Mesenchymal stem cell (in vitro differentiated cells and primary cell): ENCODE data around the gene DLST.

Experiments used
- DNase-seq: peaks from one replicate; pipeline ENCODE4 v3.0.0-alpha.2; 2013
- H2AFZ ChIP-seq: one replicate; pipeline ENCODE4 v1.6.1; 2013; ENCODE audit warnings: low read depth, mild to moderate bottlenecking, control low read depth, inconsistent platforms, low read length, moderate library complexity
- H2AK5ac ChIP-seq: 2 replicates; pipeline ENCODE4 v1.6.1; 2013; ENCODE audit warnings: low read length, moderate library complexity, mild to moderate bottlenecking, inconsistent platforms; ENCODE audit not compliant: severe bottlenecking
- H2BK120ac ChIP-seq: one replicate; pipeline ENCODE4 v1.6.1; 2013; ENCODE audit warnings: low read depth, mild to moderate bottlenecking, inconsistent platforms, low read length, moderate library complexity
- H2BK12ac ChIP-seq, 2 experiments: one replicate each; pipeline ENCODE4 v1.6.1; 2013; ENCODE audit warnings: inconsistent platforms in 2 of 2, low read length in 2 of 2, mild to moderate bottlenecking in 2 of 2, moderate library complexity in 2 of 2, control low read depth in 1 of 2
- H2BK15ac ChIP-seq: one replicate; pipeline ENCODE4 v1.6.1; 2013; ENCODE audit warnings: mild to moderate bottlenecking, low read depth, inconsistent platforms; ENCODE audit not compliant: poor library complexity, severe bottlenecking
- H2BK5ac ChIP-seq: 2 replicates; pipeline ENCODE4 v1.6.1; 2013; ENCODE audit warnings: low read depth, mild to moderate bottlenecking, low read length, control low read depth, inconsistent platforms; ENCODE audit not compliant: poor library complexity, severe bottlenecking
- H3K14ac ChIP-seq, 2 experiments: one replicate each; pipeline ENCODE4 v1.6.1; 2013; ENCODE audit warnings: inconsistent platforms in 2 of 2, low read length in 2 of 2, control low read depth in 1 of 2, mild to moderate bottlenecking in 1 of 2, moderate library complexity in 1 of 2
- H3K18ac ChIP-seq, 2 experiments: one replicate each; pipeline ENCODE4 v1.6.1; 2013; ENCODE audit warnings: inconsistent platforms in 2 of 2, low read length in 2 of 2, control low read depth in 1 of 2, low read depth in 1 of 2, mild to moderate bottlenecking in 1 of 2
- H3K23ac ChIP-seq, 2 experiments: one replicate each; pipeline ENCODE4 v1.6.1; 2013; ENCODE audit warnings: inconsistent platforms in 2 of 2, low read length in 2 of 2, mild to moderate bottlenecking in 2 of 2, moderate library complexity in 2 of 2, control low read depth in 1 of 2
- H3K27ac ChIP-seq: 2 replicates; pipeline ENCODE4 v1.5.1; 2013; ENCODE audit warnings: mild to moderate bottlenecking, moderate library complexity, low read length, control low read depth, inconsistent platforms; ENCODE audit not compliant: poor library complexity, severe bottlenecking
- H3K27me3 ChIP-seq, 2 experiments: 2 replicates each; pipeline versions ENCODE4 v1.6.1 to v1.7.0; 2013; ENCODE audit warnings: low read length in 2 of 2, mild to moderate bottlenecking in 2 of 2, moderate library complexity in 2 of 2, control low read depth in 1 of 2, inconsistent platforms in 1 of 2; ENCODE audit not compliant: control insufficient read depth in 1 of 2, insufficient read depth in 1 of 2
- H3K36me3 ChIP-seq, 2 experiments: 2 replicates each; pipeline versions ENCODE4 v1.6.1 to v1.7.0; 2013; ENCODE audit warnings: low read length in 2 of 2, control low read depth in 1 of 2, inconsistent platforms in 1 of 2, low read depth in 1 of 2, mild to moderate bottlenecking in 1 of 2; ENCODE audit not compliant: insufficient read depth in 2 of 2, control insufficient read depth in 1 of 2
- H3K4ac ChIP-seq, 2 experiments: one replicate each; pipeline ENCODE4 v1.6.1; 2013; ENCODE audit warnings: inconsistent platforms in 2 of 2, low read length in 2 of 2, mild to moderate bottlenecking in 2 of 2, moderate library complexity in 2 of 2, control low read depth in 1 of 2, low read depth in 1 of 2
- H3K4me1 ChIP-seq: 2 replicates; pipeline ENCODE4 v1.6.1; 2013; ENCODE audit warnings: low read depth, low read length, control low read depth; ENCODE audit not compliant: control insufficient read depth, insufficient read depth
- H3K4me2 ChIP-seq: 2 replicates; pipeline ENCODE4 v1.6.1; 2013; ENCODE audit warnings: low read length, mild to moderate bottlenecking, inconsistent platforms; ENCODE audit not compliant: poor library complexity, severe bottlenecking
- H3K4me3 ChIP-seq, 2 experiments: 2 replicates each; pipeline versions ENCODE4 v1.5.1 to v1.7.0; 2013; ENCODE audit warnings: low read length in 2 of 2, mild to moderate bottlenecking in 2 of 2, control low read depth in 1 of 2, low read depth in 1 of 2; ENCODE audit not compliant: insufficient read depth in 1 of 2
- H3K79me1 ChIP-seq: replicated peaks from 2 replicates; pipeline ENCODE4 v1.6.1; 2013; ENCODE audit warnings: mild to moderate bottlenecking, control low read depth, low read length, inconsistent platforms; ENCODE audit not compliant: poor library complexity, severe bottlenecking
- H3K9ac ChIP-seq: 2 replicates; pipeline ENCODE4 v1.7.0; 2013; ENCODE audit warnings: mild to moderate bottlenecking, low read length, moderate library complexity
- H3K9me3 ChIP-seq: 2 replicates; pipeline ENCODE4 v1.7.0; 2013; ENCODE audit warnings: mild to moderate bottlenecking, low read length; ENCODE audit not compliant: control insufficient read depth
- H4K8ac ChIP-seq: one replicate; pipeline ENCODE4 v1.6.1; 2013; ENCODE audit warnings: inconsistent platforms, mild to moderate bottlenecking, low read length, moderate library complexity
- H4K91ac ChIP-seq: one replicate; pipeline ENCODE4 v1.6.1; 2013; ENCODE audit warnings: mild to moderate bottlenecking, low read length, inconsistent platforms
- WGBS: methylation state at CpG from one replicate; pipeline ENCODE4 v1.1.7; 2013; ENCODE audit warnings: mixed read lengths; 5-methylcytosine and 5-hydroxymethylcytosine counted together

Gene DLST

GRCh38 chr14:74942608-74943007, 60.9 kb downstream of the DLST start:
- Histone ChIP-seq H2BK15ac (no peak overlapping the region), H2BK12ac (peak overlapping the region in 1 of 2 experiments; percentile 14), H3K36me3 (peaks cover 4 to 8% of the 10 kb centered on the region in 2 experiments), H3K18ac (no peak overlapping the region), H3K27ac (no peak overlapping the region), H2AK5ac (no peak overlapping the region), H3K4ac (no peak overlapping the region), H3K14ac (no peak overlapping the region), H2AFZ (no peak overlapping the region), H3K4me1 (peaks cover 29% of the 10 kb centered on the region), H4K8ac (no peak overlapping the region), H2BK5ac (no peak overlapping the region), H3K79me1 (no peaks in the 10 kb centered on the region), H3K27me3 (no peaks in the 10 kb centered on the region), H2BK120ac (no peak overlapping the region), H3K9me3 (no peaks in the 10 kb centered on the region), H4K91ac (no peak overlapping the region), H3K4me3 (no peak overlapping the region), H3K4me2 (no peak overlapping the region), H3K9ac (no peak overlapping the region), H3K23ac (no peak overlapping the region)
- no peak for DNase-seq
- 91% methylated on average over 10 of the region's 11 CpGs for WGBS

GRCh38 chr14:74945261-74945851, 63.6 kb downstream of the DLST start:
- Histone ChIP-seq H3K23ac (no peak overlapping the region), H3K27me3 (no peaks in the 10 kb centered on the region), H2AK5ac (no peak overlapping the region), H3K14ac (no peak overlapping the region), H2BK12ac (no peak overlapping the region), H2AFZ (no peak overlapping the region), H2BK5ac (no peak overlapping the region), H3K18ac (no peak overlapping the region), H3K4me1 (peaks cover 21% of the 10 kb centered on the region), H3K4me3 (no peak overlapping the region), H2BK15ac (no peak overlapping the region), H3K4me2 (no peak overlapping the region), H3K36me3 (peaks cover 17 to 24% of the 10 kb centered on the region in 2 experiments), H3K9me3 (no peaks in the 10 kb centered on the region), H4K91ac (no peak overlapping the region), H3K4ac (no peak overlapping the region), H3K9ac (peak overlapping the region; percentile 57), H4K8ac (no peak overlapping the region), H3K27ac (no peak overlapping the region), H2BK120ac (no peak overlapping the region), H3K79me1 (peaks cover 2% of the 10 kb centered on the region)
- WGBS = 73% methylated on average over 17 of the region's 17 CpGs
- peak; percentile 53 for DNase-seq

GRCh38 chr14:74945852-74946658, 64.3 kb downstream of the DLST start:
- 62% methylated on average over 17 of the region's 17 CpGs for WGBS
- peak overlapping the region; percentile 47 for H4K91ac ChIP-seq
- H3K79me1 ChIP-seq = peaks cover 3% of the 10 kb centered on the region
- H2AFZ ChIP-seq = no peak overlapping the region
- H3K4ac ChIP-seq = peak overlapping the region in 1 of 2 experiments; percentile 21
- no peak overlapping the region for H2BK120ac ChIP-seq
- peak overlapping the region; percentile 19 for H4K8ac ChIP-seq
- no peak overlapping the region for H3K27ac ChIP-seq
- H3K18ac ChIP-seq = peak overlapping the region in 1 of 2 experiments; percentile 41
- peaks cover 17 to 24% of the 10 kb centered on the region in 2 experiments for H3K36me3 ChIP-seq
- no peaks in the 10 kb centered on the region for H3K9me3 ChIP-seq
- H2BK5ac ChIP-seq = peak overlapping the region; percentile 4
- no peak overlapping the region for H3K4me2 ChIP-seq
- H2BK15ac ChIP-seq = no peak overlapping the region
- H3K27me3 ChIP-seq = no peaks in the 10 kb centered on the region
- H3K9ac ChIP-seq = peak overlapping the region; percentile 57
- H3K4me1 ChIP-seq = peaks cover 23% of the 10 kb centered on the region
- peak; percentile 73 for DNase-seq
- H3K23ac ChIP-seq = no peak overlapping the region
- H3K14ac ChIP-seq = no peak overlapping the region
- peak overlapping the region in 1 of 2 experiments; percentile 73 for H2BK12ac ChIP-seq
- H3K4me3 ChIP-seq = no peak overlapping the region
- peak overlapping the region; percentile 18 for H2AK5ac ChIP-seq

- Histone ChIP-seq H3K27ac (no peak overlapping the region), H4K91ac (no peak overlapping the region), H2BK15ac (no peak overlapping the region), H3K36me3 (peaks cover 17 to 24% of the 10 kb centered on the region in 2 experiments), H3K23ac (no peak overlapping the region), H3K4me2 (no peak overlapping the region), H2AFZ (no peak overlapping the region), H3K27me3 (no peaks in the 10 kb centered on the region), H4K8ac (peak overlapping the region; percentile 29), H2AK5ac (no peak overlapping the region), H3K14ac (no peak overlapping the region), H3K9ac (peak overlapping the region; percentile 57), H3K9me3 (no peaks in the 10 kb centered on the region), H2BK120ac (no peak overlapping the region), H2BK5ac (no peak overlapping the region), H3K4me3 (no peak overlapping the region), H3K79me1 (peaks cover 3% of the 10 kb centered on the region), H3K18ac (no peak overlapping the region), H2BK12ac (peak overlapping the region in 1 of 2 experiments; percentile 29), H3K4ac (no peak overlapping the region), H3K4me1 (peaks cover 21% of the 10 kb centered on the region)
- WGBS = 45% methylated on average over 5 of the region's 5 CpGs
- no peak for DNase-seq
Observed at GRCh38 chr14:74946659-74947281, 65.1 kb downstream of the DLST start.
